OCI-LY3 (cell line): ENCODE measurements around the gene EYA2.

Source experiments
- H2AFZ ChIP-seq: fragments of 200-600, 300-600 bp; shearing (Covaris generic); 2 replicates; pipeline ENCODE4 v1.6.0; 2014; ENCODE audit warnings: antibody characterized with exemption, low read depth, low read length
- H3K27ac ChIP-seq: fragments of 200-600, 300-600 bp; sonication (generic); 2 replicates; pipeline ENCODE4 v1.5.1; 2014; ENCODE audit warnings: mild to moderate bottlenecking, low read length, moderate library complexity, mixed read lengths
- H3K27me3 ChIP-seq: fragments of 200-600, 300-600 bp; sonication (generic); 2 replicates; pipeline ENCODE4 v1.6.1; 2014; ENCODE audit warnings: low read depth, low read length, mixed read lengths
- H3K36me3 ChIP-seq: fragments of 200-600, 300-600 bp; sonication (generic); replicated peaks from 2 replicates; pipeline ENCODE3; 2014; ENCODE audit warnings: low read depth, low read length, mixed read lengths
- H3K4me1 ChIP-seq: fragments of 300-600, 200-600 bp; sonication (generic); 2 replicates; pipeline ENCODE4 v1.6.1; 2014; ENCODE audit warnings: low read length, mixed read lengths
- H3K4me2 ChIP-seq: fragments of 200-600, 300-600 bp; sonication (generic); 2 replicates; pipeline ENCODE4 v1.6.1; 2014; ENCODE audit warnings: low read length, mixed read lengths
- H3K4me3 ChIP-seq: fragments of 300-600, 200-600 bp; sonication (generic); 2 replicates; pipeline ENCODE4 v1.5.1; 2014; ENCODE audit warnings: antibody characterized with exemption, mild to moderate bottlenecking, low read length, moderate library complexity
- H3K79me2 ChIP-seq: fragments of 300-600, 200-600 bp; shearing (Covaris generic); 2 replicates; pipeline ENCODE4 v1.6.1; 2014; ENCODE audit warnings: mild to moderate bottlenecking, low read length, mixed read lengths
- H3K9ac ChIP-seq: fragments of 300-600, 200-600 bp; shearing (Covaris generic); 2 replicates; pipeline ENCODE4 v1.6.0; 2014; ENCODE audit warnings: mild to moderate bottlenecking, low read length, moderate library complexity
- H3K9me3 ChIP-seq: fragments of 200-600, 300-600 bp; shearing (Covaris generic); 2 replicates; pipeline ENCODE4 v1.6.1; 2014; ENCODE audit warnings: low read length, mixed read lengths; ENCODE audit not compliant: insufficient read depth
- H4K20me1 ChIP-seq: fragments of 200-600, 300-600 bp; sonication (generic); 2 replicates; pipeline ENCODE4 v1.6.1; 2016; ENCODE audit warnings: low read length, mixed read lengths; ENCODE audit not compliant: insufficient read depth
- EZH2phosphoT487 ChIP-seq: fragments of 200-600 bp; shearing (Covaris generic); IDR thresholded peaks from 2 replicates; pipeline ENCODE4 v1.6.1; 2018; ENCODE audit warnings: antibody characterized with exemption, mixed run types, low read depth
- TF ChIP-seq, protein P1 (sequence below): fragments of 200-600, 300-600 bp; sonication (generic); IDR thresholded peaks from 2 replicates; pipeline ENCODE4 v1.5.1; 2014; ENCODE audit warnings: antibody characterized with exemption, low read length, low read depth

The EYA2 gene

GRCh38 chr20:47217482-47218446 lies 323.1 kb downstream of the EYA2 start:
- H3K4me3 ChIP-seq: no peak overlapping the region
- no peak overlapping the region for H2AFZ ChIP-seq
- H3K79me2 ChIP-seq: no peaks in the 10 kb centered on the region
- H3K9ac ChIP-seq: no peak overlapping the region
- no peaks in the 10 kb centered on the region for H3K4me1 ChIP-seq
- H3K27me3 ChIP-seq: no peaks in the 10 kb centered on the region
- H3K4me2 ChIP-seq: no peak overlapping the region
- 0 out of 2 replicates have a peak, but pooled peaks cover 5% of the 10 kb centered on the region for H4K20me1 ChIP-seq
- TF ChIP-seq, protein P1, sequence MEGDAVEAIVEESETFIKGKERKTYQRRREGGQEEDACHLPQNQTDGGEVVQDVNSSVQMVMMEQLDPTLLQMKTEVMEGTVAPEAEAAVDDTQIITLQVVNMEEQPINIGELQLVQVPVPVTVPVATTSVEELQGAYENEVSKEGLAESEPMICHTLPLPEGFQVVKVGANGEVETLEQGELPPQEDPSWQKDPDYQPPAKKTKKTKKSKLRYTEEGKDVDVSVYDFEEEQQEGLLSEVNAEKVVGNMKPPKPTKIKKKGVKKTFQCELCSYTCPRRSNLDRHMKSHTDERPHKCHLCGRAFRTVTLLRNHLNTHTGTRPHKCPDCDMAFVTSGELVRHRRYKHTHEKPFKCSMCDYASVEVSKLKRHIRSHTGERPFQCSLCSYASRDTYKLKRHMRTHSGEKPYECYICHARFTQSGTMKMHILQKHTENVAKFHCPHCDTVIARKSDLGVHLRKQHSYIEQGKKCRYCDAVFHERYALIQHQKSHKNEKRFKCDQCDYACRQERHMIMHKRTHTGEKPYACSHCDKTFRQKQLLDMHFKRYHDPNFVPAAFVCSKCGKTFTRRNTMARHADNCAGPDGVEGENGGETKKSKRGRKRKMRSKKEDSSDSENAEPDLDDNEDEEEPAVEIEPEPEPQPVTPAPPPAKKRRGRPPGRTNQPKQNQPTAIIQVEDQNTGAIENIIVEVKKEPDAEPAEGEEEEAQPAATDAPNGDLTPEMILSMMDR: no peak
- TF ChIP-seq EZH2phosphoT487: no peak
- no peaks in the 10 kb centered on the region for H3K9me3 ChIP-seq
- H3K27ac ChIP-seq: no peak overlapping the region
- peaks cover 37% of the 10 kb centered on the region for H3K36me3 ChIP-seq

DNA sequence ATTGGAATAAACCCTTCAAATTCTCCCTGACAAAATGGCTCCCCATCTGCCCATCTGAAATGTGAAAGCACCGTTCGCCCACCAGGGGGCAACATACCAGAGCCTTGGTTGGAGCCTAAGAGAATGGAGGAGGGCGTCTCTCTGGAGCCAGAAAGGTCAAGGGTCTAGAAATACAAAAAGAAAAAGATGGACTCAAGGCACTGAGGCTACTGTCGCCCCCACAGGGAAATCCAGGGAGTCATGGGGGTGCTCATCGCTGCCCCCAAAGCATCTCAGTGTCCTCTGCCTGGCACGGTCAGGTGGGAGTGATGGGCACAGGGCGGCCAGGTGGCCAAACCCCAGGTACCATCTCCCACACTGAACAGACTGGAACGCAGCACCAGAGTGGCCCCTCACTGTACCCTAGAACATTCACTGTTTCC lies 325.5 kb downstream of the EYA2 start:
- Histone ChIP-seq H3K79me2 (no peaks in the 10 kb centered on the region), H3K4me3 (no peak overlapping the region), H3K4me2 (no peak overlapping the region), H2AFZ (no peak overlapping the region), H3K36me3 (peaks cover 50% of the 10 kb centered on the region), H4K20me1 (0 out of 2 replicates have a peak, but pooled peaks cover 4% of the 10 kb centered on the region), H3K27me3 (no peaks in the 10 kb centered on the region), H3K9ac (no peak overlapping the region), H3K9me3 (no peaks in the 10 kb centered on the region), H3K4me1 (no peaks in the 10 kb centered on the region), H3K27ac (no peak overlapping the region)
- TF ChIP-seq EZH2phosphoT487: no peak
- TF ChIP-seq, protein P1: peak; percentile 93

DNA sequence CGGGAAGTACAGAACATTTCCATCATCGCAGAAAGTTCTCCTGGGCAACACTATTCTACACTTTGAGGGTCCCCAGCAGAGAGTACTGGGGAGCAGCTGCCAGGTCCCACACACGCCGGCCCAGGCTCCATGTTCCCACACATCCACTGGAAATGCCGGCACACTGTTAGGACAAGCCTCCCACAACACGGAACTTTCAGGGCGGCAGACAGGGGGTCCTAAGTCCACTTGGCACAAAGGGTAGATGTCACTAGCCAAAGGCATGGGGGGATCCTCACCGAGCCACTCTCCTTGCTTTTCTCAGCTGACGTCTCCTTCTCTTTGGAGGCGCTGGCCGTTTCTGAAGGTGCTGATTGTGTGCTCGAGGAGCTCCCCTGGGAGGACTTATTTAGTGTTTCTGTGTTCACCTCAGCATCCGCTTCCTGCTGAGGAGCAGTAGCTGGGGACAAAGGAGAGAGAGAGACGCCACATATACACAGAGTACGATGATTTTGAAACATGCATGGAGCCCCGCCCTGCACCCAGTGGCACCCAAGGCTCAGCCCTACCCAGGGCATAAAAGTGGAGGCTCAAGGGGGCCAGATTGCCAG lies 326.5 kb downstream of the EYA2 start:
- Histone ChIP-seq H3K9me3 (no peaks in the 10 kb centered on the region), H3K79me2 (no peaks in the 10 kb centered on the region), H2AFZ (no peak overlapping the region), H3K4me3 (no peak overlapping the region), H3K27ac (no peak overlapping the region), H3K4me1 (no peaks in the 10 kb centered on the region), H3K27me3 (no peaks in the 10 kb centered on the region), H3K4me2 (no peak overlapping the region), H3K9ac (no peak overlapping the region), H3K36me3 (peaks cover 47% of the 10 kb centered on the region), H4K20me1 (no peaks in the 10 kb centered on the region)
- TF ChIP-seq, protein P1: no peak
- TF ChIP-seq EZH2phosphoT487: no peak

DNA sequence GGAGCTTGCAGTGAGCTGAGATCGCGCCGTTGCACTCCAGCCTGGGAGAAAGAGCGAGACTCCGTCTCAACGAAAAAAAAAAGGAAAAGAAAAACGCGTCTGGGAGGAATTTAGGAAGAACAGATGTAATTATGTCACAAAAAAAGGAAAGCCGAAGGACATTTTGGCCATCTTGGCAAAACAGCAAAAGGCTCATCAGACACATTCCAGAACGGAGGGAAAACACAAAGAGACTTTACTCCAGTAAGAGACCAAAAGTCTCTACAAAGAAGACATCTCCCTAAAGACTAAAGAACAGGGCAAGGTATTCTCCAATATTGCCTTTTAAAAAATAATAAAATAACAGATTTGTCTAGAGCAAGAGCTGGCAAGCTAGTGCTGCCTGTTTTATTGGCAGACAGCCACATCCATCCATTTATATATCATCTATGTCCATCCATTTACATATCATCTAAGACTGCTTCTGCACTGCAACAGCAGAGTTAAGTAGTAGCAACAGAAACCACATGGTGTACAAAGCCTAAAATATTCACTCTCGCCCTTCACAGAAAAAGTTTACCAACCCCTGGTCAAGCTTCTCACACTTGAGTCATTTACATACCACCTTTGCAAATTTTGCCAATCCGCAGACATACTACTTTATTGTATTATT lies 328.0 kb downstream of the EYA2 start:
- H3K9me3 ChIP-seq: no peaks in the 10 kb centered on the region
- H3K4me3 ChIP-seq: no peak overlapping the region
- TF ChIP-seq EZH2phosphoT487: no peak
- TF ChIP-seq, protein P1: no peak
- H3K36me3 ChIP-seq: peaks cover 52% of the 10 kb centered on the region
- H3K27me3 ChIP-seq: no peaks in the 10 kb centered on the region
- H3K4me1 ChIP-seq: no peaks in the 10 kb centered on the region
- no peak overlapping the region for H2AFZ ChIP-seq
- H3K27ac ChIP-seq: no peak overlapping the region
- H4K20me1 ChIP-seq: no peaks in the 10 kb centered on the region
- no peak overlapping the region for H3K9ac ChIP-seq
- no peak overlapping the region for H3K4me2 ChIP-seq
- H3K79me2 ChIP-seq: no peaks in the 10 kb centered on the region
